ENCODE measurements around the gene ACAA2. TPM values are rescaled to one million over a fixed set of nuclear protein-coding genes. Genes with fewer than 3 reads are reported as not detected.
"Not testable (repeated sequence)": the region's sequence is repeated elsewhere in the genome, so short reads cannot be mapped to it uniquely, and the experiment has no call there.

The ACAA2 gene
- total RNA-seq, 4 donors from 2014 or later: 47.9 to 63.4 (median 50.0) TPM

GRCh38 chr18:49802623-49803022 lies 10.7 kb downstream of the ACAA2 start:
- Histone ChIP-seq H3K9me3 (no peaks in the 10 kb centered on the region), H3K4me3 (no peak overlapping the region), H3K36me3 (peaks cover 0 to 21% (median 0%) of the 10 kb centered on the region in 3 donors), H3K4me1 (no peaks in the 10 kb centered on the region), H3K27ac (no peak overlapping the region), H3K27me3 (no peaks in the 10 kb centered on the region)
- 97 to 98% methylated on average over 4 of the region's 4 CpGs for WGBS, 2 donors
- no peak for DNase-seq (ENCODE audit: low spot score in 2 of 2)
- TF ChIP-seq EP300 (IDR thresholded peaks at IDR 0.05) (no peak), POLR2A (IDR thresholded peaks at IDR 0.05) (no peak), CTCF (IDR thresholded peaks at IDR 0.05) (no peak)

DNA sequence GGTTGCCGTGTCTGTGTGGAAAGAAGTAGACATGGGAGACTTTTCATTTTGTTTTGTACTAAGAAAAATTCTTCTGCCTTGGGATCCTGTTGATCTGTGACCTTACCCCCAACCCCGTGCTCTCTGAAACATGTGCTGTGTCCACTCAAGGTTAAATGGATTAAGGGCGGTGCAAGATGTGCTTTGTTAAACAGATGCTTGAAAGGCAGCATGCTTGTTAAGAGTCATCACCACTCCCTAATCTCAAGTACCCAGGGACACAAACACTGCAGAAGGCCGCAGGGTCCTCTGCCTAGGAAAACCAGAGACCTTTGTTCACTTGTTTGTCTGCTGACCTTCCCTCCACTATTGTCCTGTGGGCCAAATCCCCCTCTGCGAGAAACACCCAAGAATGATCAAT lies 12.8 kb downstream of the ACAA2 start:
- H3K36me3 ChIP-seq: peaks cover 0 to 38% (median 0%) of the 10 kb centered on the region in 3 donors
- 92 to 94% methylated on average over 4 to 5 of the region's 5 CpGs for WGBS, 2 donors
- H3K4me1 ChIP-seq; H3K27me3 ChIP-seq; H3K27ac ChIP-seq; H3K4me3 ChIP-seq; DNase-seq (ENCODE audit: low spot score in 2 of 2); H3K9me3 ChIP-seq: not testable (repeated sequence)

DNA sequence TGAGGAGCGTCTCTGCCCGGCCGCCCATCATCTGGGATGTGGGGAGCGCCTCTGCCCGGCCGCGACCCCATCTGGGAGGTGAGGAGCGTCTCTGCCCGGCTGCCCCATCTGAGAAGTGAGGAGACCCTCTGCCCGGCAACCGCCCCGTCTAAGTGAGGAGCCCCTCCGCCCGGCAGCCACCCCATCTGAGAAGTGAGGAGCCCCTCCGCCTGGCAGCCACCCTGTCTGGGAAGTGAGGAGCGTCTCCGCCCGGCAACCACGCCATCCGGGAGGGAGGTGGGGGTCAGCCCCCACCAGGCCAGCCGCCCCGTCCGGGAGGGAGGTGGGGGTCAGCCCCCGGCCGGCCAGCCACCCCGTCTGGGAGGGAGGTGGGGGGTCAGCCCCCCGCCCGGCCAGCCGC lies 13.5 kb downstream of the ACAA2 start:
- H3K36me3 ChIP-seq: peaks cover 0 to 44% (median 0%) of the 10 kb centered on the region in 3 donors
- H3K27me3 ChIP-seq; H3K9me3 ChIP-seq; H3K27ac ChIP-seq; DNase-seq (ENCODE audit: low spot score in 2 of 2); H3K4me3 ChIP-seq; H3K4me1 ChIP-seq: not testable (repeated sequence)
- no CpG with 5 or more reads among the region's 29 CpGs for WGBS, 2 donors

DNA sequence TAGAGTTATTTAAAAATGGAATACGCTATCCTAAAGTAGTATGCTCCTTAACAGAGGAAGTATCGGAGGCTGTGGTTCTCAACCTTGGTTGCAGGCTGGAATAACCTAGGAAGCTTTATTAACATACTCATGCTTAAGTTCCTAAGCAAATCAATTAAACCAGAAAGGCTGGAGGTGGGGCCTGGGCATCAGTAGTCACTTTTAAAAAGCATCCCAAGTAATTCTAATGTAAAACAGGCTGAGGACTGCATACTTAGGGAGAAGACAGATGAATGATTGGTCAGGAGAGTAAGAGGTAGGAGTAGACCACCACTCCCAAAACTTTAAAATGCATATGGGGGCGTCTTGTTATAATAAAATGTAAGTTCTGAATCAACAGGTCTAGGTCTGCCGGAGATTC lies 15.3 kb downstream of the ACAA2 start:
- TF ChIP-seq POLR2A (IDR thresholded peaks at IDR 0.05): no peak
- TF ChIP-seq EP300 (IDR thresholded peaks at IDR 0.05): no peak
- TF ChIP-seq CTCF (IDR thresholded peaks at IDR 0.05): no peak
- no peak overlapping the region for H3K27ac ChIP-seq
- no peak for DNase-seq (ENCODE audit: low spot score in 2 of 2)
- no peaks in the 10 kb centered on the region for H3K9me3 ChIP-seq
- H3K4me3 ChIP-seq: no peak overlapping the region
- H3K36me3 ChIP-seq: peaks cover 0 to 62% (median 0%) of the 10 kb centered on the region in 3 donors
- 91 to 96% methylated on average over 4 of the region's 4 CpGs for WGBS, 2 donors
- H3K4me1 ChIP-seq: no peaks in the 10 kb centered on the region
- H3K27me3 ChIP-seq: no peaks in the 10 kb centered on the region

GRCh38 chr18:49795612-49796552 lies 17.5 kb downstream of the ACAA2 start:
- no peak for TF ChIP-seq CTCF (IDR thresholded peaks at IDR 0.05)
- no peak for TF ChIP-seq POLR2A (IDR thresholded peaks at IDR 0.05)
- TF ChIP-seq EP300 (IDR thresholded peaks at IDR 0.05): no peak
- H3K4me3 ChIP-seq: no peak overlapping the region
- no peak for DNase-seq (ENCODE audit: low spot score in 2 of 2)
- H3K27me3 ChIP-seq: no peaks in the 10 kb centered on the region
- 90 to 92% methylated on average over 7 of the region's 7 CpGs for WGBS, 2 donors
- no peaks in the 10 kb centered on the region for H3K9me3 ChIP-seq
- H3K36me3 ChIP-seq: peaks cover 0 to 65% (median 0%) of the 10 kb centered on the region in 3 donors
- no peaks in the 10 kb centered on the region for H3K4me1 ChIP-seq
- H3K27ac ChIP-seq: no peak overlapping the region

DNA sequence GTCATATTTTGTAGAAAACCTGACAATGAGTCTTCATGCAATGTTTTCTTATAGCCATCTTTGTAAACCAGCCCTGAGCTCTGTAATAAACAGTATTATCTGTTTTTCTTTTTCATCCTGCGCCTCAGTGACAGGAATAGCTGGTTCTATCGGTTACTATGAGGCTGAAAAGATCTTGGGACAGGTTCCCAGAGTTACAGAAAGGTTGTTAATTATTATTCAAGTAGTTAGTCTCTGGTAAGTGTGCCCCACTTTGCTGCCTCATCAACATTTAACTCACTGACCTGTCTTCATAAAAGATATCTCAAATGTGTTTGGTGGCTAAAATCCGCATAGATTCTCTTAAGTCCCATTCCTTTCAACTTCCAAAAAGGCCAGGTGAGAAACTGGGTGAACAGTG lies 18.6 kb downstream of the ACAA2 start:
- H3K9me3 ChIP-seq: no peaks in the 10 kb centered on the region
- no peak overlapping the region for H3K4me3 ChIP-seq
- no peak for DNase-seq (ENCODE audit: low spot score in 2 of 2)
- H3K4me1 ChIP-seq: no peaks in the 10 kb centered on the region
- no peaks in the 10 kb centered on the region for H3K27me3 ChIP-seq
- TF ChIP-seq CTCF (IDR thresholded peaks at IDR 0.05): no peak
- TF ChIP-seq EP300 (IDR thresholded peaks at IDR 0.05): no peak
- TF ChIP-seq POLR2A (IDR thresholded peaks at IDR 0.05): no peak
- WGBS, 2 donors: 93 to 95% methylated on average over 3 of the region's 3 CpGs
- H3K27ac ChIP-seq: no peak overlapping the region
- peaks cover 0 to 73% (median 0%) of the 10 kb centered on the region in 3 donors for H3K36me3 ChIP-seq

- H3K4me1 ChIP-seq; H3K27ac ChIP-seq; H3K27me3 ChIP-seq; H3K4me3 ChIP-seq; H3K9me3 ChIP-seq; DNase-seq (ENCODE audit: low spot score in 2 of 2): not testable (repeated sequence)
- WGBS, 2 donors: 89 to 90% methylated on average over 8 of the region's 8 CpGs
- peaks cover 0 to 87% (median 3%) of the 10 kb centered on the region in 3 donors for H3K36me3 ChIP-seq
These were observed 23.7 kb downstream of the ACAA2 start for GRCh38 chr18:49789560-49790134.
